Rectal smooth muscle tissue (tissue), 1 donor: Measurements from ENCODE around the gene PITPNC1.
A peak's percentile ranks its signal among the peaks of the same experiment; 100 is the strongest.
"Not testable (repeated sequence)": the region's sequence is repeated elsewhere in the genome, so short reads cannot be mapped to it uniquely, and the experiment has no call there.

Experiments used
- H3K27ac ChIP-seq: one replicate; pipeline ENCODE4 v1.7.0; 2013; ENCODE audit warnings: low read depth, low read length, inconsistent platforms
- H3K27me3 ChIP-seq: one replicate; pipeline ENCODE4 v1.7.0; 2013; ENCODE audit warnings: low read length; ENCODE audit not compliant: control insufficient read depth, insufficient read depth
- H3K36me3 ChIP-seq: one replicate; pipeline ENCODE4 v1.7.0; 2013; ENCODE audit warnings: low read length; ENCODE audit not compliant: control insufficient read depth, insufficient read depth
- H3K4me1 ChIP-seq: one replicate; pipeline ENCODE4 v1.7.0; 2013; ENCODE audit warnings: low read length; ENCODE audit not compliant: control insufficient read depth, insufficient read depth
- H3K4me3 ChIP-seq: one replicate; pipeline ENCODE4 v1.7.0; 2013; ENCODE audit warnings: low read length
- H3K9ac ChIP-seq: one replicate; pipeline ENCODE4 v1.7.0; 2013; ENCODE audit warnings: low read length

PITPNC1 gene

GRCh38 chr17:67461876-67462275, 84.8 kb downstream of the PITPNC1 start:
- Histone ChIP-seq H3K27me3 (no peaks in the 10 kb centered on the region), H3K36me3 (no peaks in the 10 kb centered on the region), H3K27ac (no peak overlapping the region), H3K4me3 (no peak overlapping the region), H3K4me1 (no peaks in the 10 kb centered on the region), H3K9ac (no peak overlapping the region)

- Histone ChIP-seq H3K27me3 (no peaks in the 10 kb centered on the region), H3K9ac (no peak overlapping the region), H3K4me1 (no peaks in the 10 kb centered on the region), H3K27ac (no peak overlapping the region), H3K36me3 (no peaks in the 10 kb centered on the region), H3K4me3 (no peak overlapping the region)
Measured at GRCh38 chr17:67466251-67466796, 89.2 kb downstream of the PITPNC1 start.

- no peak overlapping the region for H3K9ac ChIP-seq
- H3K27me3 ChIP-seq = no peaks in the 10 kb centered on the region
- no peaks in the 10 kb centered on the region for H3K4me1 ChIP-seq
- H3K4me3 ChIP-seq = no peak overlapping the region
- no peaks in the 10 kb centered on the region for H3K36me3 ChIP-seq
- no peak overlapping the region for H3K27ac ChIP-seq
Measured at GRCh38 chr17:67467500-67468455, 90.7 kb downstream of the PITPNC1 start.

- H3K4me1 ChIP-seq = no peaks in the 10 kb centered on the region
- no peaks in the 10 kb centered on the region for H3K27me3 ChIP-seq
- no peak overlapping the region for H3K4me3 ChIP-seq
- H3K27ac ChIP-seq = no peak overlapping the region
- no peaks in the 10 kb centered on the region for H3K36me3 ChIP-seq
- no peak overlapping the region for H3K9ac ChIP-seq
Measured at GRCh38 chr17:67469208-67469980, 92.3 kb downstream of the PITPNC1 start.

- Histone ChIP-seq H3K27me3 (no peaks in the 10 kb centered on the region), H3K4me3 (no peak overlapping the region), H3K36me3 (no peaks in the 10 kb centered on the region), H3K9ac (no peak overlapping the region), H3K4me1 (no peaks in the 10 kb centered on the region), H3K27ac (no peak overlapping the region)
Measured at GRCh38 chr17:67470163-67470562, 93.1 kb downstream of the PITPNC1 start.

GRCh38 chr17:67471118-67471517, 94.0 kb downstream of the PITPNC1 start:
- no peak overlapping the region for H3K4me3 ChIP-seq
- H3K36me3 ChIP-seq = no peaks in the 10 kb centered on the region
- no peak overlapping the region for H3K9ac ChIP-seq
- no peaks in the 10 kb centered on the region for H3K27me3 ChIP-seq
- H3K27ac ChIP-seq = no peak overlapping the region
- H3K4me1 ChIP-seq = no peaks in the 10 kb centered on the region

GRCh38 chr17:67472606-67473005, 95.5 kb downstream of the PITPNC1 start:
- H3K4me1 ChIP-seq, H3K27me3 ChIP-seq, H3K27ac ChIP-seq, H3K4me3 ChIP-seq, H3K36me3 ChIP-seq, H3K9ac ChIP-seq: not testable (repeated sequence)

GRCh38 chr17:67474081-67474661, 97.1 kb downstream of the PITPNC1 start:
- Histone ChIP-seq H3K4me3 (no peak overlapping the region), H3K27me3 (no peaks in the 10 kb centered on the region), H3K36me3 (no peaks in the 10 kb centered on the region), H3K4me1 (no peaks in the 10 kb centered on the region), H3K27ac (peak overlapping the region; percentile 6), H3K9ac (no peak overlapping the region)

GRCh38 chr17:67475161-67475937, 98.3 kb downstream of the PITPNC1 start:
- no peaks in the 10 kb centered on the region for H3K27me3 ChIP-seq
- H3K9ac ChIP-seq = no peak overlapping the region
- no peak overlapping the region for H3K4me3 ChIP-seq
- no peak overlapping the region for H3K27ac ChIP-seq
- H3K36me3 ChIP-seq = no peaks in the 10 kb centered on the region
- H3K4me1 ChIP-seq = no peaks in the 10 kb centered on the region

GRCh38 chr17:67476787-67477335, 99.8 kb downstream of the PITPNC1 start:
- no peak overlapping the region for H3K27ac ChIP-seq
- no peaks in the 10 kb centered on the region for H3K36me3 ChIP-seq
- H3K4me1 ChIP-seq = no peaks in the 10 kb centered on the region
- no peaks in the 10 kb centered on the region for H3K27me3 ChIP-seq
- no peak overlapping the region for H3K9ac ChIP-seq
- no peak overlapping the region for H3K4me3 ChIP-seq

GRCh38 chr17:67477687-67478086, 100.6 kb downstream of the PITPNC1 start:
- Histone ChIP-seq H3K9ac (no peak overlapping the region), H3K4me3 (no peak overlapping the region), H3K27ac (no peak overlapping the region), H3K36me3 (no peaks in the 10 kb centered on the region), H3K4me1 (no peaks in the 10 kb centered on the region), H3K27me3 (no peaks in the 10 kb centered on the region)
